HepG2 (cell line): ENCODE measurements around the gene SLCO4A1. TPM values are rescaled to one million over a fixed set of nuclear protein-coding genes. Genes with fewer than 3 reads are reported as not detected.

ENCODE experiments used
- ARID3A ChIP-seq: IDR thresholded peaks from 2 replicates; pipeline ENCODE4 v1.6.1; 2012; ENCODE audit warnings: low read depth, low read length, improper control_type of control experiment
- ATF7 ChIP-seq, 2 experiments: fragments of 450-650 bp in 1 of 2; sonication (generic) in 1 of 2; formaldehyde crosslinking in 1 of 2; IDR thresholded peaks; 2 replicates each; pipeline versions ENCODE4 v1.4.0 to v1.6.1; 2016 to 2020; ENCODE audit warnings: antibody characterized with exemption in 1 of 2, mild to moderate bottlenecking in 1 of 2, missing genetic modification reagents in 1 of 2
- CERS6 ChIP-seq: sonication (generic); formaldehyde crosslinking; IDR thresholded peaks from 2 replicates; pipeline ENCODE4 v1.5.0; 2020; ENCODE audit warnings: missing genetic modification reagents
- DMTF1 ChIP-seq: sonication (generic); formaldehyde crosslinking; IDR thresholded peaks from 2 replicates; pipeline ENCODE4 v1.4.0; 2020; ENCODE audit warnings: mild to moderate bottlenecking, missing genetic modification reagents
- HNRNPK ChIP-seq: fragments of 200-400 bp; formaldehyde crosslinking; IDR thresholded peaks from 2 replicates; pipeline ENCODE4 v1.6.1; 2018; ENCODE audit warnings: low read length, low read depth, moderate library complexity, mild to moderate bottlenecking; ENCODE audit not compliant: poor library complexity, severe bottlenecking
- HOXA5 ChIP-seq: sonication (generic); formaldehyde crosslinking; IDR thresholded peaks from 2 replicates; pipeline ENCODE4 v1.4.0; 2020; ENCODE audit warnings: missing genetic modification reagents
- MAZ ChIP-seq, 2 experiments: sonication (generic) in 1 of 2; formaldehyde crosslinking in 1 of 2; IDR thresholded peaks; 2 replicates each; pipeline versions ENCODE4 v1.5.0 to v1.6.1; 2012 to 2020; ENCODE audit warnings: low read depth in 2 of 2, mild to moderate bottlenecking in 2 of 2, borderline replicate concordance in 1 of 2, improper control_type of control experiment in 1 of 2, low read length in 1 of 2, missing genetic modification reagents in 1 of 2, moderate library complexity in 1 of 2
- PBX2 ChIP-seq: IDR thresholded peaks from 2 replicates; pipeline ENCODE4 v1.6.1; 2016; ENCODE audit warnings: control low read depth
- PCBP1 ChIP-seq: fragments of 200-400 bp; formaldehyde crosslinking; IDR thresholded peaks from 2 replicates; pipeline ENCODE4 v1.6.1; 2017; ENCODE audit warnings: mild to moderate bottlenecking, low read depth, low read length, borderline replicate concordance
- RBAK ChIP-seq: sonication (generic); formaldehyde crosslinking; IDR thresholded peaks from 2 replicates; pipeline ENCODE4 v1.5.1; 2020; ENCODE audit warnings: mild to moderate bottlenecking, missing genetic modification reagents
- REPIN1 ChIP-seq: sonication (generic); formaldehyde crosslinking; IDR thresholded peaks from 2 replicates; pipeline ENCODE4 v1.8.0; 2022; ENCODE audit warnings: missing genetic modification reagents, low read depth, mild to moderate bottlenecking, borderline replicate concordance
- SAP130 ChIP-seq: IDR thresholded peaks from 2 replicates; pipeline ENCODE4 v1.6.1; 2016; ENCODE audit warnings: low read depth
- ZNF546 ChIP-seq: sonication (generic); formaldehyde crosslinking; conservative IDR thresholded peaks from 2 replicates; pipeline ENCODE4 v1.8.1; 2023; ENCODE audit warnings: mild to moderate bottlenecking, missing genetic modification reagents
- ZNF572 ChIP-seq: sonication (generic); formaldehyde crosslinking; IDR thresholded peaks from 2 replicates; pipeline ENCODE4 v1.5.1; 2020; ENCODE audit warnings: mild to moderate bottlenecking, missing genetic modification reagents
- ZNF614 ChIP-seq: IDR thresholded peaks from 2 replicates; pipeline ENCODE4 v1.6.1; 2018; ENCODE audit warnings: missing biosample characterization, missing genetic modification reagents, inconsistent platforms, borderline replicate concordance
- ZNF720 ChIP-seq: sonication (generic); formaldehyde crosslinking; IDR thresholded peaks from 2 replicates; pipeline ENCODE4 v1.4.0; 2020; ENCODE audit warnings: missing genetic modification reagents
- ZNF773 ChIP-seq: sonication (generic); formaldehyde crosslinking; IDR thresholded peaks from 2 replicates; pipeline ENCODE4 v1.4.0; 2020; ENCODE audit warnings: missing genetic modification reagents, borderline replicate concordance
- ZNF816 ChIP-seq: sonication (generic); formaldehyde crosslinking; IDR thresholded peaks from 2 replicates; pipeline ENCODE4 v1.8.0; 2022; ENCODE audit warnings: missing genetic modification reagents, mild to moderate bottlenecking, borderline replicate concordance
- ZNF883 ChIP-seq: sonication (generic); formaldehyde crosslinking; IDR thresholded peaks from 2 replicates; pipeline ENCODE4 v1.5.1; 2020; ENCODE audit warnings: mild to moderate bottlenecking, missing genetic modification reagents; ENCODE audit errors: not compliant biosample characterization
- ZZZ3 ChIP-seq: sonication (generic); formaldehyde crosslinking; IDR thresholded peaks from 2 replicates; pipeline ENCODE4 v1.4.0; 2020; ENCODE audit warnings: missing genetic modification reagents, mild to moderate bottlenecking, borderline replicate concordance
- polyA plus RNA-seq, 8 experiments: library from polyadenylated mRNA; depleted of rRNA in 3 of 8; stranded (reverse) in 7 of 8; unstranded in 1 of 8; fragments of >200 nt; fragmentation: Illumina TruSeq in 4 of 8; extraction: Trizol in 4 of 8; gene quantifications; 2 replicates each; pipeline versions ENCODE4 v1.2.1 to v1.2.3, GENCODE V29; 2011 to 2016; ENCODE audit warnings: low read depth in 4 of 8, missing spikeins in 1 of 8, mixed read lengths in 1 of 8; ENCODE audit not compliant: insufficient read depth in 1 of 8
- total RNA-seq, 5 experiments: library from RNA; depleted of rRNA; stranded (reverse); fragments of >200 nt; fragmentation: Illumina TruSeq; extraction: Trizol; gene quantifications; 2 replicates each; pipeline ENCODE4 v1.2.3, GENCODE V29; 2016; ENCODE audit warnings: low read depth in 1 of 5

SLCO4A1 gene
- total and polyA plus RNA-seq, 2 of the 13 experiments (the other 11 are each of a cell fraction or from before 2014, with no cell fraction given), result 55.5 to 112 TPM

DNA sequence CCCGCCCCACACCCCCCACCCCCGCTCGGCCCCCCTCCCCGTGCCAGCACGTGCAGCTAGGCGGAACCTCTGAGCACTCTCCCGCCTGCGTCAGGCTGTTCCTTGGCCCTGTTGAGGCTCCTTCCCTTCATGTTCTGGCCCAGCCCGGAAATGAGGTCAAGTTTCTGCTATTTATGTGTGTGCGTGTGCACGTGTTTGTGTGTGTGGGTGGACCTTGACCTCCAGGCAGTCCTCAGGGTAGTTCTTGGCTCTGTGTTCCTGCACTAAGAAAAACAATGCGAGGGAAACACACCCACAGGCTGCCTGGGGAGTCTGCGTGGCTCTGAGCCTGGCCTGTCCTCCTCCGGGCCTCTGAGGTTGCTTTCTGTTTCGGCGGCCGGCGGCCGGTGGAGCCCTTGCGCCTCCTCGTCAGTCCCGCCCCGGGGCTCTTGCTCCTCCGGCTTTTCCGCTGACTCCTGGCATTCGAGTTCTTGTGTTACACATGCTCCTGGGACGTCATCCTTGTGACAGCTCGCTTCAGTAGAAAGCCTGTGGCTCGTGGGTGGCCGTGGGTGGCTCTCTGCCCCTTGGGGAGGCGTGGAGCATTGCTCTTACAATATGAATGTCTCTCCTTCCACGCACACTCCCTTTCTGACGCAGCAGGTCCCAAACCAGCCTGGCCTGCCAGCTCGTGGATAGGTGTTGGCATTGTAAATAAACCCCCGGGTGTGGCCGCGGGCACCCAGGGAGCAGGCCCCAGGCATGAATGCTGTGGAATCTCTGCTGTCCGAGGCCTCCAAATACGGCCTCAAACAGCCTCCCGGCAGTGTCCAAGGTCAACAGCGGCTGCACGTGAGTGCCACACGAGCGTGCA is 10.0 kb downstream of the SLCO4A1 start (continued):
- TF ChIP-seq ZNF816 (CRISPR knock-in tag), result no peak
- no peak for TF ChIP-seq ZNF572 (CRISPR knock-in tag)
- peak; percentile 8; the same call in 1 of the 2 replicates for TF ChIP-seq ZNF720 (CRISPR knock-in tag)
- TF ChIP-seq ATF7 (IDR thresholded peaks at IDR 0.05), result no peak
- TF ChIP-seq ATF7 (CRISPR knock-in tag; IDR thresholded peaks at IDR 0.05), result peak; percentile 82
- TF ChIP-seq SAP130 (CRISPR knock-in tag), result peak; percentile 88
- 0 out of 2 replicates have a peak, but pooled peaks have one; percentile 67 for TF ChIP-seq CERS6 (CRISPR knock-in tag)
- TF ChIP-seq HNRNPK, result no peak
- TF ChIP-seq DMTF1 (CRISPR knock-in tag), result 0 out of 2 replicates have a peak, but pooled peaks have one; percentile 16
- TF ChIP-seq MAZ (IDR thresholded peaks at IDR 0.05; ENCODE audit: borderline replicate concordance, low read depth, low read length), result 0 out of 2 replicates have a peak, but pooled peaks have one; percentile 42
- TF ChIP-seq MAZ (CRISPR knock-in tag; IDR thresholded peaks at IDR 0.05; ENCODE audit: low read depth), result peak; percentile 14; the same call in 1 of the 2 replicates
- 0 out of 2 replicates have a peak, but pooled peaks have one; percentile 43 for TF ChIP-seq HOXA5
- 0 out of 2 replicates have a peak, but pooled peaks have one; percentile 32 for TF ChIP-seq REPIN1
- TF ChIP-seq PBX2 (CRISPR knock-in tag), result 0 out of 2 replicates have a peak, but pooled peaks have one; percentile 8
- TF ChIP-seq ARID3A, result no peak
- TF ChIP-seq PCBP1, result 0 out of 2 replicates have a peak, but pooled peaks have one; percentile 52
- no peak for TF ChIP-seq ZNF773 (CRISPR knock-in tag)
- no peak for TF ChIP-seq ZNF883 (CRISPR knock-in tag)
- no peak for TF ChIP-seq RBAK (CRISPR knock-in tag)
- peak; percentile 17; the same call in 1 of the 2 replicates for TF ChIP-seq ZZZ3 (CRISPR knock-in tag)
- no peak for TF ChIP-seq ZNF546
- TF ChIP-seq ZNF614 (CRISPR knock-in tag), result peak; percentile 72; the same call in 1 of the 2 replicates
